NCI-H1105 (cell line): ENCODE data around the gene NIPBL.
"Not testable (repeated sequence)": the region's sequence is repeated elsewhere in the genome, so short reads cannot be mapped to it uniquely, and the experiment has no call there.

Experiments
- DNase-seq: peaks from one replicate; lab custom pipeline; 2025; lab: John Stamatoyannopoulos, UW

NIPBL gene

GRCh38 chr5:36877667-36878391 is 1.3 kb downstream of the NIPBL start:
- DNase-seq, result no peak

GRCh38 chr5:36878392-36879082 is 2.0 kb downstream of the NIPBL start:
- peak; percentile 18 for DNase-seq

DNA sequence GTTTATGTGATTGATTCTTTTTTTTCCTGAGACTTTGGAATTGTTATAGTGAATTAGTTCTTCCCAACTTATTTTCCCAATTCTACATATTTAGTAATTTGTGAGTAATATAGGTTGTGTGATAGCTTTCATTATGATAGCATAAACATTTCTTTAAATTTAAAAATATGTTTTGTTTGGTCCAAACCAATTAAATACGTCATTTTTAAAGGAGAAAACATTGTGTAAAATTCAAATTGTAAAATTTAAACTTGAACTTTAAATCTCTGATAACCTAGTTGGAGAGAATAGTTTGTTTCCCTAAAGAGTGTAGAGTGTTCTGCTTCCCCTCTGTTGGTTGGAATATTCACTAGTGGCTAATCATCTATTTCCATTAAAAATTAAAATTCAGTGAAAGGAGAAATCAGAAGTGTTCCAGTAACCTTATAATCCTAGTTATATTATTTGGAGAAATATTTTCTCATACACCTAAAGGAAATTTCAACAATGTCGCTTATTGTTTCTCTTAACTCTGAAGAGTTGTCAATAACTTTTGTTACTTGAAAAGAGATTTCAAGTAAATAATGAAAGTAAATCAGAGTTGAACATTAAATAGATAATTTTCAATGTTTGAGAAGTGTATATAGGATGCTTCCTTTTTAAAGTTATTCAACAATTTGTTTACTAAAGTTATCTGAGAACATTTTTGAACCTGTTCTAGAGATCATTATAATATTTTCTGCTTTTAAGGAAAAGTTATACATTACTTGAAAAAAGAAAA is 2.9 kb downstream of the NIPBL start:
- no peak for DNase-seq

- DNase-seq, result no peak
These were observed 4.2 kb downstream of the NIPBL start for GRCh38 chr5:36880761-36881160.

DNA sequence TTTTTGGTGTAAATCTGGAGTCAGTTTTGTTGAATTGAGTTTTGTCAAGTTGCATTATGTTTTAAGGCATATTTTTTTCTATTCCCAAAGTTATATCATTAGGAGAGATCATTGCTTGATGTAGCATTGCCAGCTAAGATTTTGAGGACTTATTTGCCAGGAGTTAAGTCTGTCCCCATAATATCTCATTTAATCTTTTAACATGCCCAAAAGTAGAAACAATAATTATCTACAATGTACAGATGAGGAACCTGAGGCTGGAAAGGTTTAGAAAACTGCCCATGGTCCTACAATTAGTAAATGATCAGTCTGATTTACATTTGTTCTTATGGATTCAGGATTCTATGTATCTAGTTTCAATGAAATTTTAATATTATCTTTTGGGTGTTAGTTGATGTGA is 4.7 kb downstream of the NIPBL start:
- DNase-seq, result no peak

DNA sequence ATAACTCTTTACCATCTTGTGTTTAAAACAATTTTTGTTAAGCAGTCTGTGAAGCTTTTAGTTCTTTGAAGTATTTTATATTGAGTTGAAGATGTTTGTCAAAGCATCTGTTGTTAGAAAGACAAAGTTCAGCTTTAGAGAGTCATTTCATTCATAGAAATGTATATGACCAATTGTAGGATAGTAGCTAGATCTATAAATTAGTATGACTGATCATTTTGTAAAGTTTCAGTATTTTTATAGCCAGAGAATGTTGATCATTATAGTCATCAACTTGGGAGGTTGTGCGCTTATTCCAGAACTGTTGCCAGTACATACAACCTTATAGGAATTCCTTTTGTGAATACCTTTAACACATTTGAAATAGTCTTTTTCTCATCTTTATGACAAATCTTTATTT is 5.2 kb downstream of the NIPBL start:
- no peak for DNase-seq

DNA sequence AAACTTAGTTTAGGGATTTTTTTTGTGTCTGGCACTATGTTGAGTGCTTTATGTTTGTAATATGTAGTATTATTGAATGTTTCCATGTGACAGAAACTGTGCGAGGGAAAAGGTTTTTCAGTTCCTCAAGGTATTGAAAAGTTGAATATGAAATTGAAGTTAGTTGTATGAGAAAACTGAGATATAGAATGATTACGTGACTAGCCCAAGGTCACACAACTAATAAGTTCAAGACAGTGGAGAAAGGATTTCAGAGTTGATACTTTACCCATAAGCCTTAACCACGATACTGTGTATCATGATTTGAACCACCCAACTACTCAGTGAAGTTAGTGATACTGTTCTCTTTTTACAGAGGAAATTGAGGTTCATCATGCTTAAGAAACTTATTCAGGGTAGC is 5.7 kb downstream of the NIPBL start:
- no peak for DNase-seq

- no peak for DNase-seq
These were observed 7.4 kb downstream of the NIPBL start for GRCh38 chr5:36883894-36884462.

DNA sequence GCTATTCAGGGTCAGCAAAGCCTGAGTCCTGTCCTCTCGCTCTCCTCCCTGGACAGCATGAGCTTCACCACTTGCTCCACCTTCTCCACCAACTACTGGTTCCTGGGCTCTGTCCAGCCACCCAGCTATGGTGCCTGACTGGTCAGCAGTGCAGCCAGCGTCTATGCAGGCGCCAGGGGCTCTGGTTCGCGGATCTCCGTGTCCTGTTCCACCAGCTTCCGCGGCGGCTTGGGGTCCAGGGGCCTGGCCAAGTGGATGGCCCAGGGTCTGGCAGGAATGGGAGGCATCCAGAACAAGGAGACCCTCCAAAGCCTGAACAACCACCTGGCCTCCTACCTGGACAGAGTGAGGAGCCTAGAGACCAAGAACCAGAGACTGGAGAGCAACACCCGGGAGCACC is 8.6 kb downstream of the NIPBL start:
- DNase-seq, result no peak

GRCh38 chr5:36885566-36886485 is 9.3 kb downstream of the NIPBL start:
- no peak for DNase-seq

DNA sequence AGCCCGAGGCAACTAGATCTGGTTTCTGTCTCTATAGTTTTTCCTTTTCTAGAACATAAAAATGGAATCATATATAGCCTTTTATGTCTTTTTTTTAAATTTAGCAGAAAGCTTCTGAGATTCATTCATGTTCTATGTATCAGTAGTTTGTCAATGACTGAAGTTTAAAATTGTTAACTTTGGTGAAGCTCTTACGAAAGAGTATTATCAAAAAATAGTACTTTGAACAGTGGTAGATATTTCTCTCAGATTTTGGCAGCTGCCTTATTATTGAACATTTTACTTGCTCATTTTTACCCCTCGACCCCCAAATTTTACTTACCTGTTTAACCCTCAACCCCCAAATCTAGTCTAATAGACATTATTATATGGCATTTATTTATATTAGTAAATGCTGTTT is 10.2 kb downstream of the NIPBL start:
- DNase-seq, result no peak

- DNase-seq, result no peak
These were observed 11.0 kb downstream of the NIPBL start for GRCh38 chr5:36887532-36887931.

GRCh38 chr5:36888303-36888702 is 11.7 kb downstream of the NIPBL start:
- DNase-seq, result no peak

GRCh38 chr5:36889264-36889663 is 12.7 kb downstream of the NIPBL start:
- no peak for DNase-seq

DNA sequence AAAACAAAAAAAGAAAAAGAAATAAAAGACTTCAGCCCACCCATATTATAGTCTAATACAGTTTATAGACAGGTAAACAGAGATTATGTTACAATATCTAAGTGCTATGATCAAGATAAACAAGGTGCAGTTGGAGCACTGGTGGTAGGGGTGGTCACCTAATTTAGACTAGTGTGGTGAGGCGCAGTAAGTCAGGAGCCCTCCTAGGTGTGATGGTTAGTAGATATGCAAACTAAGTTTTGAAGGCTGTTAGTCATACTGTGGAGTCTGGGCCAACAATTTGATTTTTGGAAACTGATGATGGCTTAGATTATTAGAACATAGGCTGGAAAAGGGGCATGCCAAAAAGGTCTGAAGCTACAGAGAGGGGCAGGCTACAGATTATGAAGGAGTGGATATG is 14.7 kb downstream of the NIPBL start:
- DNase-seq, result no peak

GRCh38 chr5:36892085-36892830 is 15.7 kb downstream of the NIPBL start:
- not testable (repeated sequence) for DNase-seq

DNA sequence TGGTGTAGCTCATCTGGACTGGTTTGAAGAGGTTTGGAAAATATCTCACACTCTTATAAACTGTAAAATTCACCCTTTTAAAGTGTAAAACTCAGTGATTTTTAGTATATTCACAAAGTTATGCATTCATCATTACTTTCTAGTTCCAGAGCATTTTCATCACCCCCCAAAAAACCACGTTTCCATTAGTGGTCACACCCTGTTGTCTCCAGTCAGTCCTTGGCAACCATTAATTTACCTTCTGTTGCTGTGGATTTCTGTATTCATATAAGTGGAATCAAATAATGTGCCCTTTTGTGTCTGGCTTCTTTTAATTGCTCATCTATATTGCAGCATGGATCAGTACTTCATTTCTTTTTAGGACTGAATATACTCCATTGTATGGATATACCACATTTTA is 18.4 kb downstream of the NIPBL start:
- no peak for DNase-seq

DNA sequence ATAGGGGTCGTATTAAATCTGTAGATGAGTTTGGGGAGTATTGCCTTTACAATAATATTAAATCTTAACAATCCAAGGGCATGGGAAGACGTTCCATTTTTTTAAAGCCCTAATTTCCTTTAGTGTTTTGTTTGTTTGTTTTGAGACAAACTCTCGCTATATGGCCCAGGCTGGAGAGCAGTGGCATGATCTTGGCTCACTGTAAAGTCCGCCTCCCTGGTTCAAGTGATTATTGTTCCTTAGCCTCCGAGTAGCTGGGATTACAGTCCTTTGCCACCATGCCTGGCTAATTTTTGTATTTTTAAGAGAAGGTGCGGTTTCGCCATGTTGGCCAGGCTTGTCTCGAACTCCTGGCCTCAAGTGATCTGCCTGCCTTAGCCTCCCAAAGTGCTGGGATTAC is 19.9 kb downstream of the NIPBL start:
- DNase-seq, result no peak

GRCh38 chr5:36897616-36898015 is 21.0 kb downstream of the NIPBL start:
- DNase-seq, result no peak

DNA sequence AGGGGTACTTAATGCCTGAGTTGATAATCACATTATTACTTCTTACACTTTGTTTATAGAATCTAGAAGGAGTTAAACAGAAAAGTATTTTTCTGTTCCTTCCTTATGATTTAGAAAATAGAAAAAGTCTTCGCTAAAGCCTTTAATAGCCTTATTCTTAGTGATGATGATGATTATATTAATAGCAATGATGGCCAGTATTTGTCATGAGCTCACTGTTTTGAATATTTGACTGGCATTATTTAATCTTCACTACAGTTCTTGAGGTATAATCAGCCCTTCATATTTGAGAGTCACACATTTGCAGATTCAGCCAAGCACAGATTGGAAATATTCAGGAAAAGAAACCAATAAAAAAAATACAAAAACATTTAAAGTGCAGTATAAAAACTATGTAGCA is 23.3 kb downstream of the NIPBL start:
- no peak for DNase-seq

DNA sequence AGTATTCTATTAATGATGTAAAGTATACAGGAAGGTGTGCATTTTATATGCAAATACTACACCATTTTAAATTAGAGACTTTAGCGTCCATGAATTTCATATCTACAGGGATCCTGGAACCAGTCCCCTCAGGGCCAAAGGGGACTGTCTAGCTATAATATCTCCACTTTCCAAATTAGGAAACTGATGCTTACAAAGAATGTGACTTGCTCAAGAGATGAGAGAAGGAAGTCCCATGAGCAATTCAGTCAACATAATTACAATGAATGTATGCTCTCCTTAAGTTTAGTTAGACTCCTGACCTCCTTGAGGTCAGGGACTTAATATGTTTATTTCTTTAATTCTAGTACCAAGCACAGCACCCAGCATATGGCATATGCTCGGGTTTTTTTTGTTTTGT is 23.7 kb downstream of the NIPBL start:
- DNase-seq, result no peak
